Testis (tissue), 3 donors: Measurements from ENCODE around the gene ARID5A. TPM values are rescaled to one million over a fixed set of nuclear protein-coding genes. Genes with fewer than 3 reads are reported as not detected.

ENCODE experiments used
- DNase-seq: peaks from one replicate; pipeline ENCODE4 v3.0.0-alpha.2; 2019
- H3K27ac ChIP-seq, 2 donors: fragments of 200-600 bp; sonication (generic); one replicate each; pipeline ENCODE4 v1.5.1; 2019
- H3K27me3 ChIP-seq: fragments of 200-600 bp; sonication (generic); one replicate; pipeline ENCODE4 v1.5.1; 2019
- H3K36me3 ChIP-seq: fragments of 200-600 bp; sonication (generic); one replicate; pipeline ENCODE4 v1.5.1; 2017; ENCODE audit warnings: low read depth; ENCODE audit errors: missing control alignments
- H3K4me1 ChIP-seq: fragments of 200-600 bp; sonication (generic); one replicate; pipeline ENCODE4 v1.5.1; 2019
- H3K4me3 ChIP-seq, 2 donors: fragments of 200-600 bp; sonication (generic); one replicate each; pipeline ENCODE4 v1.5.1; 2017 to 2019
- H3K9me3 ChIP-seq: fragments of 200-600 bp; sonication (generic); one replicate; pipeline ENCODE4 v1.5.1; 2017
- POLR2A ChIP-seq: fragments of 450-650 bp; IDR thresholded peaks from one replicate; pipeline ENCODE4 v1.6.1; 2017; ENCODE audit warnings: antibody characterized with exemption, mild to moderate bottlenecking, moderate library complexity
- WGBS, 2 donors: methylation state at CpG; one replicate each; pipeline ENCODE4 v1.1.5; 2018; 5-methylcytosine and 5-hydroxymethylcytosine counted together
- intact Hi-C: fragments of 100-400 bp; cut with DNase I; formaldehyde crosslinking; loops from one replicate; pipeline ENCODE4 v1.15.1; 2023; ENCODE audit warnings: low total_unique reads
- polyA plus RNA-seq: library from polyadenylated mRNA; stranded (reverse); fragments of 350-450 nt; fragmentation: Illumina TruSeq; extraction: RNeasy Lipid Tissue Mini Kit (QIAGEN cat#74804); gene quantifications from one replicate; pipeline ENCODE4 v1.2.3, GENCODE V29; 2014; ENCODE audit warnings: low read depth, low replicate concordance; ENCODE audit not compliant: insufficient read depth
- total RNA-seq, 2 donors: library from RNA; depleted of rRNA; stranded (reverse); fragments of >200 nt; gene quantifications; one replicate each; pipeline ENCODE4 v1.2.3, GENCODE V29; 2016
- TF ChIP-seq, protein P1 (sequence below), 3 experiments: fragments of 450-650 bp in 2 of 3; fragments of 200-600 bp in 1 of 3; sonication (generic) in 1 of 3; IDR thresholded peaks; one replicate each; pipeline ENCODE4 v1.5.1; 2016 to 2019; ENCODE audit warnings: antibody characterized with exemption in 3 of 3, mild to moderate bottlenecking in 2 of 3, moderate library complexity in 1 of 3

Gene ARID5A
- total and polyA plus RNA-seq, 3 donors from 2014 or later: 20.1 to 33.7 (median 31.7) TPM

DNA sequence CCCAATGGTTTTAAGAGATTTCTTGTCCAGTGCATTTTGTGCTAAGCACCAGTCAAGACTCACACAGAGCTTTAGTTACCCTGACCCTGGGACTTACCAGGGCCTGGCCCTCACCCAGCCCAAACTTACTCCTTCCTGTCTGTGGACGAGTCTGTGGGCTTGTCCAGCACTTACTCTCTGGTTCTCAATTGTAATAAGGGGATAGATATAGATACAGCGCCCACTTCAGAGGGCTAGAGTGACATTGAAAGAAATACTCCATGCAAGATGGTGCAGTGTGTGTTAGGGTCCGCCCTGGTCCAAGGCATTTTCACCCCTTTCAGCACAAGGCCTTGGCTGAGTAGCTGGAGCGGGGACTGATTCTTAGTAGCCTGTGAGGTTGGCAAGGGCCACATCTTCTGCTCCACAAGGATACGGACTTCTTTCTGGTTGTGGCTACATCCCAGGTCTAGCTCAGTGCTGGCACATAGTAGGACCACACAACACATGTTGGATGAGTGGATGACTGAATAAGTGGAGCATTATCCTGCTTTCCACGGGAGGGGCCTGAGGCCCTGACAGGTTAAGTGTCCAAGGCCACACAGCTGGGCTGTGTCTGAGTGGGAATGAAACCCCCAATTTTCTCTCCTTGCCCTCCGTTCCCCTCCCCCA is 3.8 kb upstream of the ARID5A start:
- H3K4me3 ChIP-seq: no peak overlapping the region
- intact Hi-C loops: no loop called here
- 74 to 77% methylated on average over 7 of the region's 7 CpGs for WGBS, 2 donors
- H3K4me1 ChIP-seq: peaks cover 53% of the 10 kb centered on the region
- no peaks in the 10 kb centered on the region for H3K36me3 ChIP-seq
- H3K27ac ChIP-seq: peak overlapping the region; percentile 85 to 93
- no peak for DNase-seq
- H3K9me3 ChIP-seq: no peaks in the 10 kb centered on the region
- no peaks in the 10 kb centered on the region for H3K27me3 ChIP-seq
- TF ChIP-seq, protein P1, sequence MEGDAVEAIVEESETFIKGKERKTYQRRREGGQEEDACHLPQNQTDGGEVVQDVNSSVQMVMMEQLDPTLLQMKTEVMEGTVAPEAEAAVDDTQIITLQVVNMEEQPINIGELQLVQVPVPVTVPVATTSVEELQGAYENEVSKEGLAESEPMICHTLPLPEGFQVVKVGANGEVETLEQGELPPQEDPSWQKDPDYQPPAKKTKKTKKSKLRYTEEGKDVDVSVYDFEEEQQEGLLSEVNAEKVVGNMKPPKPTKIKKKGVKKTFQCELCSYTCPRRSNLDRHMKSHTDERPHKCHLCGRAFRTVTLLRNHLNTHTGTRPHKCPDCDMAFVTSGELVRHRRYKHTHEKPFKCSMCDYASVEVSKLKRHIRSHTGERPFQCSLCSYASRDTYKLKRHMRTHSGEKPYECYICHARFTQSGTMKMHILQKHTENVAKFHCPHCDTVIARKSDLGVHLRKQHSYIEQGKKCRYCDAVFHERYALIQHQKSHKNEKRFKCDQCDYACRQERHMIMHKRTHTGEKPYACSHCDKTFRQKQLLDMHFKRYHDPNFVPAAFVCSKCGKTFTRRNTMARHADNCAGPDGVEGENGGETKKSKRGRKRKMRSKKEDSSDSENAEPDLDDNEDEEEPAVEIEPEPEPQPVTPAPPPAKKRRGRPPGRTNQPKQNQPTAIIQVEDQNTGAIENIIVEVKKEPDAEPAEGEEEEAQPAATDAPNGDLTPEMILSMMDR (IDR thresholded peaks at IDR 0.05): no peak
- TF ChIP-seq POLR2A: no peak

- Histone ChIP-seq H3K36me3 (no peaks in the 10 kb centered on the region), H3K27me3 (no peaks in the 10 kb centered on the region), H3K27ac (peak overlapping the region; percentile 85 to 93), H3K4me1 (peaks cover 54% of the 10 kb centered on the region), H3K4me3 (no peak overlapping the region), H3K9me3 (no peaks in the 10 kb centered on the region)
- peak; percentile 86 for DNase-seq
- WGBS, 2 donors: 24 to 26% methylated on average over 6 to 8 of the region's 8 CpGs
- intact Hi-C loops: no loop called here
- TF ChIP-seq POLR2A: no peak
- TF ChIP-seq, protein P1 (IDR thresholded peaks at IDR 0.05): no peak
Observed at GRCh38 chr2:96533292-96534073, 3.1 kb upstream of the ARID5A start.

GRCh38 chr2:96534141-96534540 is 2.4 kb upstream of the ARID5A start:
- intact Hi-C loops: no loop called here
- H3K27ac ChIP-seq: peak overlapping the region; percentile 85 to 93
- peaks cover 56% of the 10 kb centered on the region for H3K4me1 ChIP-seq
- no peaks in the 10 kb centered on the region for H3K27me3 ChIP-seq
- H3K9me3 ChIP-seq: no peaks in the 10 kb centered on the region
- peak; percentile 79 for DNase-seq
- WGBS, 2 donors: 31 to 44% methylated on average over 4 of the region's 4 CpGs
- H3K4me3 ChIP-seq: no peak overlapping the region
- no peaks in the 10 kb centered on the region for H3K36me3 ChIP-seq
- no peak for TF ChIP-seq POLR2A
- TF ChIP-seq, protein P1 (IDR thresholded peaks at IDR 0.05): no peak

DNA sequence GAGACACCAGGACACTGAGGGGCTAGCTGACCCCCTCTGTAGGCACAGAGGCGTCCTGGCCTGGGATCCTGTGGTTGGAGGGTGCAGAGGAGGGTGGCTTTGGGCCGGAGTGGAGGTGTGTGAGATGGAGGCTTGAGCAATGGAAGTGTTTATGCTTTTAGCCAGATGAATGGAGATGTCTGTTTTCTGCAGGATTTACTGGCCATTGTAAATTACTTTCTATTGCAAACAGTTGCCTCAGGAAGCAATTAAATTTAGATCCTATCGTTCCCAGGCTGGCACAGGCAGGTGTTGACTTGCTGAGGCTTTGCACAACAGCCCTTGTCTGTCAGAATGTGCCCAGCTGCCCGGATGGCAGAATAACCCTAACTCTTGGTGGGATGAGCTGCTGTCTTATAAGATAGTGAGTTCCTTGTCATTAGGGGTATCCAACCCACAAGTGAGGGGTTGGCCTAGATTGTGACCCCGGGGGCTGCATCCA is 1.8 kb upstream of the ARID5A start:
- 52 to 62% methylated on average over 4 to 5 of the region's 5 CpGs for WGBS, 2 donors
- intact Hi-C loops: no loop called here
- Histone ChIP-seq H3K36me3 (no peaks in the 10 kb centered on the region), H3K27me3 (no peaks in the 10 kb centered on the region), H3K9me3 (no peaks in the 10 kb centered on the region), H3K27ac (peak overlapping the region; percentile 85 to 93), H3K4me3 (no peak overlapping the region), H3K4me1 (peaks cover 60% of the 10 kb centered on the region)
- TF ChIP-seq POLR2A: no peak
- TF ChIP-seq, protein P1 (IDR thresholded peaks at IDR 0.05): no peak
- DNase-seq: no peak
